Suprapubic skin (tissue), 4 donors: ENCODE data around the gene TLR9. TPM values are rescaled to one million over a fixed set of nuclear protein-coding genes. Genes with fewer than 3 reads are reported as not detected.

Experiments
- DNase-seq, 2 donors: peaks; one replicate each; pipeline ENCODE4 v3.0.0-alpha.2; 2019; ENCODE audit warnings: low spot score in 2 of 2
- H3K27ac ChIP-seq: fragments of 200-600 bp; sonication (generic); one replicate; pipeline ENCODE4 v1.5.1; 2019
- H3K27me3 ChIP-seq: fragments of 200-600 bp; sonication (generic); one replicate; pipeline ENCODE4 v1.5.1; 2019
- H3K36me3 ChIP-seq: fragments of 200-600 bp; sonication (generic); one replicate; pipeline ENCODE4 v1.5.1; 2019
- H3K4me1 ChIP-seq: fragments of 200-600 bp; sonication (generic); one replicate; pipeline ENCODE4 v1.5.1; 2019
- H3K4me3 ChIP-seq: fragments of 200-600 bp; sonication (generic); one replicate; pipeline ENCODE4 v1.5.1; 2019; ENCODE audit warnings: mild to moderate bottlenecking
- H3K9me3 ChIP-seq: fragments of 200-600 bp; sonication (generic); one replicate; pipeline ENCODE4 v1.5.1; 2019
- CTCF ChIP-seq, 2 donors: fragments of 200-600 bp in 1 of 2; fragments of 450-650 bp in 1 of 2; sonication (generic) in 1 of 2; IDR thresholded peaks; one replicate each; pipeline ENCODE4 v1.5.1; 2016 to 2019; ENCODE audit warnings: antibody characterized with exemption in 2 of 2, mild to moderate bottlenecking in 1 of 2, moderate library complexity in 1 of 2
- EP300 ChIP-seq: sonication (generic); formaldehyde crosslinking; IDR thresholded peaks from one replicate; pipeline ENCODE4 v1.6.1; 2017; ENCODE audit warnings: antibody characterized with exemption
- POLR2A ChIP-seq, 2 donors: fragments of 450-650 bp; IDR thresholded peaks; one replicate each; pipeline ENCODE4 v1.6.1; 2017; ENCODE audit warnings: antibody characterized with exemption in 2 of 2, mild to moderate bottlenecking in 2 of 2, moderate library complexity in 2 of 2
- POLR2AphosphoS5 ChIP-seq, 3 donors: sonication (generic); formaldehyde crosslinking; IDR thresholded peaks; one replicate each; pipeline ENCODE4 v1.6.1; 2017; ENCODE audit warnings: antibody characterized with exemption in 3 of 3
- WGBS: methylation state at CpG from one replicate; pipeline ENCODE4 v1.1.5; 2018; 5-methylcytosine and 5-hydroxymethylcytosine counted together
- total RNA-seq, 4 donors: library from RNA; depleted of rRNA; stranded (reverse); fragments of >200 nt; gene quantifications; one replicate each; pipeline ENCODE4 v1.1.0, GENCODE V29; 2016

TLR9 gene
- total RNA-seq, 4 donors from 2014 or later = 0.16 TPM; not detected in 3

GRCh38 chr3:52176180-52176752 lies 49.2 kb downstream of the TLR9 start:
- DNase-seq = peak in 1 of 2 donors; percentile 30
- no peaks in the 10 kb centered on the region for H3K27me3 ChIP-seq
- no peak overlapping the region for H3K4me3 ChIP-seq
- H3K9me3 ChIP-seq = no peaks in the 10 kb centered on the region
- TF ChIP-seq POLR2AphosphoS5 (IDR thresholded peaks at IDR 0.05) = no peak
- no peak for TF ChIP-seq EP300
- TF ChIP-seq CTCF (IDR thresholded peaks at IDR 0.05) = no peak
- TF ChIP-seq POLR2A (IDR thresholded peaks at IDR 0.05) = no peak
- 89% methylated on average over 3 of the region's 8 CpGs for WGBS
- H3K4me1 ChIP-seq = peaks cover 11% of the 10 kb centered on the region
- H3K36me3 ChIP-seq = no peaks in the 10 kb centered on the region
- H3K27ac ChIP-seq = no peak overlapping the region

GRCh38 chr3:52175416-52176179 lies 49.8 kb downstream of the TLR9 start:
- WGBS = 92% methylated on average over 13 of the region's 14 CpGs
- Histone ChIP-seq H3K27ac (no peak overlapping the region), H3K27me3 (no peaks in the 10 kb centered on the region), H3K4me1 (peaks cover 11% of the 10 kb centered on the region), H3K4me3 (no peak overlapping the region), H3K36me3 (no peaks in the 10 kb centered on the region), H3K9me3 (no peaks in the 10 kb centered on the region)
- no peak for TF ChIP-seq CTCF (IDR thresholded peaks at IDR 0.05)
- TF ChIP-seq EP300 = no peak
- TF ChIP-seq POLR2AphosphoS5 (IDR thresholded peaks at IDR 0.05) = no peak
- TF ChIP-seq POLR2A (IDR thresholded peaks at IDR 0.05) = no peak
- peak in 1 of 2 donors; percentile 34 for DNase-seq

GRCh38 chr3:52174896-52175295 lies 50.5 kb downstream of the TLR9 start:
- H3K27me3 ChIP-seq = no peaks in the 10 kb centered on the region
- H3K9me3 ChIP-seq = no peaks in the 10 kb centered on the region
- H3K4me1 ChIP-seq = peaks cover 11% of the 10 kb centered on the region
- peak in 1 of 2 donors; percentile 43 for DNase-seq
- no peaks in the 10 kb centered on the region for H3K36me3 ChIP-seq
- no peak overlapping the region for H3K27ac ChIP-seq
- WGBS = 76% methylated on average over 9 of the region's 9 CpGs
- no peak overlapping the region for H3K4me3 ChIP-seq
- TF ChIP-seq CTCF (IDR thresholded peaks at IDR 0.05) (no peak), POLR2AphosphoS5 (IDR thresholded peaks at IDR 0.05) (no peak), POLR2A (IDR thresholded peaks at IDR 0.05) (no peak), EP300 (no peak)

GRCh38 chr3:52173101-52173500 lies 52.3 kb downstream of the TLR9 start:
- Histone ChIP-seq H3K9me3 (no peaks in the 10 kb centered on the region), H3K27me3 (no peaks in the 10 kb centered on the region), H3K4me1 (peaks cover 11% of the 10 kb centered on the region), H3K36me3 (no peaks in the 10 kb centered on the region), H3K4me3 (no peak overlapping the region), H3K27ac (no peak overlapping the region)
- no peak for TF ChIP-seq CTCF (IDR thresholded peaks at IDR 0.05)
- no peak for TF ChIP-seq EP300
- TF ChIP-seq POLR2AphosphoS5 (IDR thresholded peaks at IDR 0.05) = no peak
- no peak for TF ChIP-seq POLR2A (IDR thresholded peaks at IDR 0.05)
- DNase-seq = peak in 1 of 2 donors; percentile 44
- no CpG with 5 or more reads among the region's 1 CpG for WGBS

GRCh38 chr3:52172262-52172757 lies 53.1 kb downstream of the TLR9 start:
- TF ChIP-seq CTCF (IDR thresholded peaks at IDR 0.05) (no peak), EP300 (no peak), POLR2AphosphoS5 (IDR thresholded peaks at IDR 0.05) (no peak), POLR2A (IDR thresholded peaks at IDR 0.05) (no peak)
- H3K36me3 ChIP-seq = no peaks in the 10 kb centered on the region
- DNase-seq = peak in 1 of 2 donors; percentile 33
- no peaks in the 10 kb centered on the region for H3K27me3 ChIP-seq
- H3K4me1 ChIP-seq = peaks cover 8% of the 10 kb centered on the region
- no peaks in the 10 kb centered on the region for H3K9me3 ChIP-seq
- WGBS = 100% methylated on average over 5 of the region's 5 CpGs
- H3K27ac ChIP-seq = no peak overlapping the region
- no peak overlapping the region for H3K4me3 ChIP-seq
